HFFc6 (cell line): Measurements from ENCODE around the gene CSF1. TPM values are rescaled to one million over a fixed set of nuclear protein-coding genes. Genes with fewer than 3 reads are reported as not detected.
A peak's percentile ranks its signal among the peaks of the same experiment; 100 is the strongest.

ENCODE experiments used
- DNase-seq: peaks from one replicate; pipeline ENCODE4 v3.0.0-alpha.2; 2018
- H3K27ac Mint-ChIP-seq: 2 replicates; pipeline ENCODE4 v1.8.0; 2020; ENCODE audit warnings: mild to moderate bottlenecking, mixed read lengths
- H3K27me3 Mint-ChIP-seq: 2 replicates; pipeline ENCODE4 v1.8.0; 2021; ENCODE audit warnings: mild to moderate bottlenecking, moderate library complexity, mixed read lengths; ENCODE audit not compliant: insufficient read depth
- H3K36me3 Mint-ChIP-seq: 2 replicates; pipeline ENCODE4 v1.8.0; 2021; ENCODE audit warnings: low read depth, mixed read lengths
- H3K4me1 Mint-ChIP-seq: 2 replicates; pipeline ENCODE4 v1.8.0; 2020; ENCODE audit warnings: low read depth, mixed read lengths
- H3K4me3 Mint-ChIP-seq: 2 replicates; pipeline ENCODE4 v1.8.0; 2020; ENCODE audit warnings: mild to moderate bottlenecking, moderate library complexity, mixed read lengths
- H3K9me3 Mint-ChIP-seq: 2 replicates; pipeline ENCODE4 v1.8.0; 2020; ENCODE audit warnings: mild to moderate bottlenecking, mixed read lengths
- CTCF ChIP-seq: fragments of 200-600 bp; sonication (generic); IDR thresholded peaks from 2 replicates; pipeline ENCODE4 v1.5.0; 2021; ENCODE audit warnings: antibody characterized with exemption, mild to moderate bottlenecking
- total RNA-seq, 6 experiments: library from RNA; stranded (reverse); fragmentation: NEBNext Ultra II Directional; extraction: Animal tissue kit (Norgen Biotek cat#: 25700); gene quantifications; 2 replicates in 1 of 6; 3 replicates in 5 of 6; pipeline ENCODE4 v1.2.3, GENCODE V29; 2021

The CSF1 gene
- total RNA-seq, 6 experiments from 2014 or later, result 28.7 to 79.3 (median 72.4) TPM

GRCh38 chr1:109894823-109895719 lies 15.6 kb upstream of the CSF1 start:
- H3K4me1 Mint-ChIP-seq, result no peaks in the 10 kb centered on the region; the same call in none of the 2 replicates
- no peaks in the 10 kb centered on the region for H3K9me3 Mint-ChIP-seq

GRCh38 chr1:109895720-109896504 lies 14.7 kb upstream of the CSF1 start:
- Mint-ChIP-seq H3K27ac (peak overlapping the region; percentile 72), H3K9me3 (no peaks in the 10 kb centered on the region), H3K4me3 (peak overlapping the region; percentile 15; the same call in 1 of the 2 replicates), H3K36me3 (no peaks in the 10 kb centered on the region), H3K4me1 (no peaks in the 10 kb centered on the region; the same call in none of the 2 replicates), H3K27me3 (peaks cover 2% of the 10 kb centered on the region)
- DNase-seq, result peak; percentile 47
- TF ChIP-seq CTCF, result no peak

More at GRCh38 chr1:109894823-109895719, 15.6 kb upstream of the CSF1 start:
- Mint-ChIP-seq H3K36me3 (no peaks in the 10 kb centered on the region), H3K27me3 (peaks cover 2% of the 10 kb centered on the region), H3K4me3 (no peak overlapping the region), H3K27ac (no peak overlapping the region)
- no peak for DNase-seq
- TF ChIP-seq CTCF, result no peak

- Mint-ChIP-seq H3K27ac (peak overlapping the region; percentile 72), H3K9me3 (no peaks in the 10 kb centered on the region), H3K36me3 (no peaks in the 10 kb centered on the region), H3K4me1 (no peaks in the 10 kb centered on the region; the same call in none of the 2 replicates), H3K27me3 (peaks cover 2% of the 10 kb centered on the region), H3K4me3 (no peak overlapping the region)
- TF ChIP-seq CTCF, result no peak
- DNase-seq, result no peak
Observed at GRCh38 chr1:109896681-109897080, 14.0 kb upstream of the CSF1 start.

- peaks cover 2% of the 10 kb centered on the region for H3K27me3 Mint-ChIP-seq
- no peaks in the 10 kb centered on the region for H3K36me3 Mint-ChIP-seq
- H3K4me1 Mint-ChIP-seq, result no peaks in the 10 kb centered on the region; the same call in none of the 2 replicates
- H3K27ac Mint-ChIP-seq, result peak overlapping the region; percentile 30; the same call in 1 of the 2 replicates
- no peak overlapping the region for H3K4me3 Mint-ChIP-seq
- no peak for DNase-seq
- no peak for TF ChIP-seq CTCF
- no peaks in the 10 kb centered on the region for H3K9me3 Mint-ChIP-seq
Observed at GRCh38 chr1:109897259-109897955, 13.2 kb upstream of the CSF1 start.

- H3K27me3 Mint-ChIP-seq, result peaks cover 5% of the 10 kb centered on the region
- H3K27ac Mint-ChIP-seq, result no peak overlapping the region
- no peak for TF ChIP-seq CTCF
- no peaks in the 10 kb centered on the region for H3K4me1 Mint-ChIP-seq
- no peaks in the 10 kb centered on the region for H3K36me3 Mint-ChIP-seq
- H3K9me3 Mint-ChIP-seq, result no peaks in the 10 kb centered on the region
- no peak for DNase-seq
- no peak overlapping the region for H3K4me3 Mint-ChIP-seq
Observed at GRCh38 chr1:109898842-109899241, 11.8 kb upstream of the CSF1 start.
